DOHH2 (cell line): ENCODE measurements around the gene LRMDA.

Experiments used
- H3F3A ChIP-seq: fragments of 200-600 bp; sonication (generic), shearing (Covaris generic); 2 replicates; pipeline ENCODE4 v1.6.0; 2016; ENCODE audit warnings: antibody characterized with exemption, mild to moderate bottlenecking; ENCODE audit not compliant: control insufficient read depth, insufficient read depth
- H3K27ac ChIP-seq: fragments of 200-600 bp; sonication (generic); 2 replicates; pipeline ENCODE4 v1.5.1; 2014; ENCODE audit warnings: low read depth, mild to moderate bottlenecking, low read length, moderate library complexity
- H3K27me3 ChIP-seq: fragments of 200-600 bp; sonication (generic); 2 replicates; pipeline ENCODE4 v1.6.1; 2014; ENCODE audit warnings: mild to moderate bottlenecking, low read length, mixed read lengths; ENCODE audit not compliant: control insufficient read depth
- H3K36me3 ChIP-seq: fragments of 200-600 bp; sonication (generic); 2 replicates; pipeline ENCODE4 v1.6.1; 2014; ENCODE audit warnings: mild to moderate bottlenecking, low read length, moderate library complexity, mixed read lengths; ENCODE audit not compliant: control insufficient read depth
- H3K4me1 ChIP-seq: fragments of 200-600 bp; sonication (generic); 2 replicates; pipeline ENCODE4 v1.6.1; 2014; ENCODE audit warnings: mild to moderate bottlenecking, low read length, mixed read lengths; ENCODE audit not compliant: control insufficient read depth
- H3K4me2 ChIP-seq: fragments of 200-600 bp; sonication (generic); 2 replicates; pipeline ENCODE4 v1.6.0; 2014; ENCODE audit warnings: mild to moderate bottlenecking, low read length, moderate library complexity
- H3K4me3 ChIP-seq: fragments of 200-600 bp; sonication (generic); 2 replicates; pipeline ENCODE4 v1.5.1; 2014; ENCODE audit warnings: mild to moderate bottlenecking, low read length, mixed read lengths
- H3K79me2 ChIP-seq: fragments of 200-600 bp; sonication (generic); 2 replicates; pipeline ENCODE4 v1.6.1; 2014; ENCODE audit warnings: mild to moderate bottlenecking, low read length, mixed read lengths; ENCODE audit not compliant: control insufficient read depth
- H3K9me2 ChIP-seq: fragments of 200-600 bp; sonication (generic); replicated peaks from 2 replicates; pipeline ENCODE4 v1.6.1; 2014; ENCODE audit warnings: mild to moderate bottlenecking, low read length, mixed read lengths; ENCODE audit not compliant: control insufficient read depth
- H3K9me3 ChIP-seq: fragments of 200-600 bp; sonication (generic); 2 replicates; pipeline ENCODE4 v1.6.1; 2014; ENCODE audit warnings: antibody characterized with exemption, low read length, mixed read lengths; ENCODE audit not compliant: control insufficient read depth, insufficient read depth
- H4K20me1 ChIP-seq: fragments of 200-600 bp; sonication (generic); 2 replicates; pipeline ENCODE4 v1.6.0; 2014; ENCODE audit warnings: low read depth, mild to moderate bottlenecking, antibody characterized with exemption, low read length, moderate library complexity; ENCODE audit not compliant: control insufficient read depth, insufficient read depth
- EZH2phosphoT487 ChIP-seq: fragments of 200-600 bp; sonication (generic); IDR thresholded peaks from 2 replicates; pipeline ENCODE4 v1.6.1; 2017; ENCODE audit warnings: borderline replicate concordance, mild to moderate bottlenecking, antibody characterized with exemption, low read length, moderate library complexity, mixed read lengths
- TF ChIP-seq, protein P1 (sequence below): fragments of 200-600 bp; sonication (generic); IDR thresholded peaks from one replicate; pipeline ENCODE4 v1.5.1; 2014; ENCODE audit warnings: antibody characterized with exemption, mild to moderate bottlenecking, low read depth, low read length; ENCODE audit not compliant: poor library complexity, severe bottlenecking

The LRMDA gene

GRCh38 chr10:75999001-75999400 lies 567.6 kb downstream of the LRMDA start:
- no peaks in the 10 kb centered on the region for H3K79me2 ChIP-seq
- no peaks in the 10 kb centered on the region for H3K27me3 ChIP-seq
- H3F3A ChIP-seq = no peaks in the 10 kb centered on the region
- H3K9me3 ChIP-seq = no peaks in the 10 kb centered on the region
- TF ChIP-seq, protein P1, sequence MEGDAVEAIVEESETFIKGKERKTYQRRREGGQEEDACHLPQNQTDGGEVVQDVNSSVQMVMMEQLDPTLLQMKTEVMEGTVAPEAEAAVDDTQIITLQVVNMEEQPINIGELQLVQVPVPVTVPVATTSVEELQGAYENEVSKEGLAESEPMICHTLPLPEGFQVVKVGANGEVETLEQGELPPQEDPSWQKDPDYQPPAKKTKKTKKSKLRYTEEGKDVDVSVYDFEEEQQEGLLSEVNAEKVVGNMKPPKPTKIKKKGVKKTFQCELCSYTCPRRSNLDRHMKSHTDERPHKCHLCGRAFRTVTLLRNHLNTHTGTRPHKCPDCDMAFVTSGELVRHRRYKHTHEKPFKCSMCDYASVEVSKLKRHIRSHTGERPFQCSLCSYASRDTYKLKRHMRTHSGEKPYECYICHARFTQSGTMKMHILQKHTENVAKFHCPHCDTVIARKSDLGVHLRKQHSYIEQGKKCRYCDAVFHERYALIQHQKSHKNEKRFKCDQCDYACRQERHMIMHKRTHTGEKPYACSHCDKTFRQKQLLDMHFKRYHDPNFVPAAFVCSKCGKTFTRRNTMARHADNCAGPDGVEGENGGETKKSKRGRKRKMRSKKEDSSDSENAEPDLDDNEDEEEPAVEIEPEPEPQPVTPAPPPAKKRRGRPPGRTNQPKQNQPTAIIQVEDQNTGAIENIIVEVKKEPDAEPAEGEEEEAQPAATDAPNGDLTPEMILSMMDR = no peak
- TF ChIP-seq EZH2phosphoT487 = no peak
- H3K27ac ChIP-seq = no peak overlapping the region
- H4K20me1 ChIP-seq = no peaks in the 10 kb centered on the region
- no peaks in the 10 kb centered on the region for H3K4me1 ChIP-seq
- no peaks in the 10 kb centered on the region for H3K36me3 ChIP-seq
- H3K4me3 ChIP-seq = no peak overlapping the region
- no peaks in the 10 kb centered on the region for H3K9me2 ChIP-seq
- H3K4me2 ChIP-seq = no peak overlapping the region

DNA sequence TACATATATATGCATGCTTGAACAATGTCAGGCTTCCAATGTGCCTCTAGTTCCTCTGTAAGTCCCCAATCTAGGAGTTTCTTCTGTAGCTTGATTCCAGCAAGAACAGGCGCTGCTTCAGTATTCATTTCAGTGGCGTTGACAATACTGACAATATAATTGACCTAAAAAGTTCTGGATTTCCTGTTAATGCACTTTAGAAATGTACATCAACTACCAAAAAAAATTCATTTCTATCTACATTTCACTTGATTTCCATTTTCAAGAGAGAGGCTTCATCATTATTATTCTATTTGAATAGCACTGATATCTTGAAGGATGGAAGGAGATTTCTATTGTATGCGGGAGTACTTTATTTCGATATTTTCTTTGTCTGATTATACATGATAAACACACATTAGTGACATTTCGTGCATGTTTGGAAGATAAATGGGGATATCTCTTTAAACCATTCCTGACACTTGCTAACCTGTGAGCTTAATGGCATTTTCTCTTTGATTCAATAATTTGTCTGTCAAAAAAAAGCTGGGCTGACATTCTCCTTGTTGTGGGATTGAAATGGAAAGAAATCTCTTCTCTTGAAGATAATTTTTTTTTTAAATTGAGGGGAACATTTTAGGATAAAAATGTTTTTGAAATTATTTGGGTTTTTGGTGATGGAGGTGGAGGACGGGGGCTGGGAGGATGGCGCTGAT lies 568.2 kb downstream of the LRMDA start:
- Histone ChIP-seq H4K20me1 (no peaks in the 10 kb centered on the region), H3K4me1 (no peaks in the 10 kb centered on the region), H3K4me2 (no peak overlapping the region)

GRCh38 chr10:76000550-76000949 lies 569.1 kb downstream of the LRMDA start:
- TF ChIP-seq, protein P1 = no peak
- no peak for TF ChIP-seq EZH2phosphoT487
- Histone ChIP-seq H3K79me2 (no peaks in the 10 kb centered on the region), H3K4me1 (no peaks in the 10 kb centered on the region), H3K27me3 (no peaks in the 10 kb centered on the region), H3K36me3 (no peaks in the 10 kb centered on the region), H3K27ac (no peak overlapping the region), H3K9me2 (no peaks in the 10 kb centered on the region), H4K20me1 (no peaks in the 10 kb centered on the region), H3F3A (no peaks in the 10 kb centered on the region), H3K4me2 (no peak overlapping the region), H3K9me3 (no peaks in the 10 kb centered on the region), H3K4me3 (no peak overlapping the region)

More for the DNA sequence above, 568.2 kb downstream of the LRMDA start:
- Histone ChIP-seq H3K79me2 (no peaks in the 10 kb centered on the region), H3K4me3 (no peak overlapping the region), H3K27me3 (no peaks in the 10 kb centered on the region), H3K36me3 (no peaks in the 10 kb centered on the region), H3K27ac (no peak overlapping the region), H3K9me2 (no peaks in the 10 kb centered on the region), H3F3A (no peaks in the 10 kb centered on the region), H3K9me3 (no peaks in the 10 kb centered on the region)
- TF ChIP-seq, protein P1 = no peak
- TF ChIP-seq EZH2phosphoT487 = no peak
